H9 (cell line): Measurements from ENCODE around the gene CHST2. TPM values are rescaled to one million over a fixed set of nuclear protein-coding genes. Genes with fewer than 3 reads are reported as not detected.

ENCODE experiments used
- DNase-seq: peaks from one replicate; pipeline ENCODE4 v3.0.0-alpha.2; 2017
- H2AFZ ChIP-seq: one replicate; pipeline ENCODE4 v1.6.1; 2013; ENCODE audit warnings: mild to moderate bottlenecking, low read length, control low read depth, moderate library complexity
- H2AK5ac ChIP-seq: 2 replicates; pipeline ENCODE4 v1.6.1; 2013; ENCODE audit warnings: low read length, control low read depth, mixed read lengths; ENCODE audit not compliant: insufficient read length
- H2BK120ac ChIP-seq: one replicate; pipeline ENCODE4 v1.6.1; 2013; ENCODE audit warnings: low read depth, mild to moderate bottlenecking, low read length, control low read depth, inconsistent platforms; ENCODE audit not compliant: poor library complexity, severe bottlenecking
- H2BK12ac ChIP-seq: 2 replicates; pipeline ENCODE4 v1.6.1; 2013; ENCODE audit warnings: low read length, control low read depth, mixed read lengths, low read depth; ENCODE audit not compliant: insufficient read length
- H2BK15ac ChIP-seq: 2 replicates; pipeline ENCODE4 v1.6.1; 2013; ENCODE audit warnings: low read depth, low read length, control low read depth
- H2BK20ac ChIP-seq: one replicate; pipeline ENCODE4 v1.6.1; 2013; ENCODE audit warnings: low read depth, mild to moderate bottlenecking, low read length, control low read depth, inconsistent platforms; ENCODE audit not compliant: poor library complexity, severe bottlenecking
- H2BK5ac ChIP-seq: 2 replicates; pipeline ENCODE4 v1.6.1; 2013; ENCODE audit warnings: low read length, control low read depth, mixed read lengths; ENCODE audit not compliant: insufficient read length
- H3K14ac ChIP-seq: 2 replicates; pipeline ENCODE4 v1.6.1; 2013; ENCODE audit warnings: low read length, control low read depth; ENCODE audit not compliant: insufficient read depth
- H3K18ac ChIP-seq: 2 replicates; pipeline ENCODE4 v1.6.1; 2013; ENCODE audit warnings: low read depth, mild to moderate bottlenecking, mixed read lengths, low read length, control low read depth; ENCODE audit not compliant: insufficient read length
- H3K23ac ChIP-seq: 2 replicates; pipeline ENCODE4 v1.6.1; 2013; ENCODE audit warnings: low read length, control low read depth, mixed read lengths, low read depth; ENCODE audit not compliant: insufficient read length
- H3K23me2 ChIP-seq: 2 replicates; pipeline ENCODE4 v1.6.1; 2013; ENCODE audit warnings: low read depth, mild to moderate bottlenecking, mixed read lengths, low read length, control low read depth; ENCODE audit not compliant: insufficient read length, poor library complexity, severe bottlenecking
- H3K27ac ChIP-seq: 2 replicates; pipeline ENCODE4 v1.5.1; 2013; ENCODE audit warnings: low read length, control low read depth, mixed read lengths, low read depth; ENCODE audit not compliant: insufficient read length
- H3K27me3 ChIP-seq: 2 replicates; pipeline ENCODE4 v1.6.1; 2013; ENCODE audit warnings: low read length, control low read depth, inconsistent platforms; ENCODE audit not compliant: insufficient read depth
- H3K4ac ChIP-seq: 2 replicates; pipeline ENCODE4 v1.6.1; 2013; ENCODE audit warnings: low read depth, mild to moderate bottlenecking, control low read depth, inconsistent platforms, low read length, moderate library complexity
- H3K4me1 ChIP-seq: 2 replicates; pipeline ENCODE4 v1.6.1; 2013; ENCODE audit warnings: low read length, control low read depth, inconsistent platforms; ENCODE audit not compliant: insufficient read depth
- H3K4me2 ChIP-seq: 2 replicates; pipeline ENCODE4 v1.6.1; 2013; ENCODE audit warnings: low read length, control low read depth, mixed read lengths; ENCODE audit not compliant: insufficient read length, insufficient read depth
- H3K56ac ChIP-seq: 2 replicates; pipeline ENCODE4 v1.6.1; 2013; ENCODE audit warnings: low read depth, mild to moderate bottlenecking, mixed read lengths, low read length, control low read depth; ENCODE audit not compliant: insufficient read length
- H3K79me1 ChIP-seq: 2 replicates; pipeline ENCODE4 v1.6.1; 2013; ENCODE audit warnings: low read depth, mild to moderate bottlenecking, moderate library complexity, low read length, control low read depth, inconsistent platforms; ENCODE audit not compliant: insufficient read depth, poor library complexity, severe bottlenecking
- H3K79me2 ChIP-seq: 2 replicates; pipeline ENCODE4 v1.6.1; 2013; ENCODE audit warnings: low read length, control low read depth, inconsistent platforms; ENCODE audit not compliant: insufficient read depth
- H3K9ac ChIP-seq: 2 replicates; pipeline ENCODE4 v1.6.1; 2013; ENCODE audit warnings: low read length, control low read depth, mixed read lengths; ENCODE audit not compliant: insufficient read length; ENCODE audit errors: extremely low read depth
- H3K9me3 ChIP-seq: one replicate; pipeline ENCODE4 v1.6.1; 2013; ENCODE audit warnings: low read depth, low read length, inconsistent platforms; ENCODE audit not compliant: control insufficient read depth
- H3T11ph ChIP-seq: one replicate; pipeline ENCODE4 v1.6.1; 2013; ENCODE audit warnings: mild to moderate bottlenecking, low read length, control low read depth, inconsistent platforms
- H4K20me1 ChIP-seq: one replicate; pipeline ENCODE4 v1.6.1; 2013; ENCODE audit not compliant: control insufficient read depth, insufficient read length, insufficient read depth
- H4K5ac ChIP-seq: 2 replicates; pipeline ENCODE4 v1.6.1; 2013; ENCODE audit warnings: low read depth, mild to moderate bottlenecking, mixed read lengths, low read length, control low read depth; ENCODE audit not compliant: insufficient read length
- H4K8ac ChIP-seq: replicated peaks from 2 replicates; pipeline ENCODE4 v1.6.1; 2013; ENCODE audit warnings: low read length, control low read depth, mixed read lengths, low read depth; ENCODE audit not compliant: insufficient read length
- H4K91ac ChIP-seq: 2 replicates; pipeline ENCODE4 v1.6.1; 2013; ENCODE audit warnings: low read depth, mild to moderate bottlenecking, moderate library complexity, mixed read lengths, low read length, control low read depth; ENCODE audit not compliant: insufficient read length
- H3K27ac Mint-ChIP-seq, 3 experiments: 2 replicates in 2 of 3; 3 replicates in 1 of 3; pipeline ENCODE4 v1.8.0; 2020 to 2021; ENCODE audit warnings: mixed read lengths in 3 of 3, mild to moderate bottlenecking in 1 of 3, moderate library complexity in 1 of 3
- H3K27me3 Mint-ChIP-seq: 2 replicates; pipeline ENCODE4 v1.8.0; 2021; ENCODE audit warnings: low read depth, mild to moderate bottlenecking, moderate library complexity, mixed read lengths
- H3K36me3 Mint-ChIP-seq, 3 experiments: 2 replicates in 2 of 3; 3 replicates in 1 of 3; pipeline ENCODE4 v1.8.0; 2020 to 2021; ENCODE audit warnings: low read depth in 3 of 3, mixed read lengths in 3 of 3; ENCODE audit not compliant: insufficient read depth in 1 of 3
- H3K4me1 Mint-ChIP-seq, 2 experiments: 2 replicates each; pipeline ENCODE4 v1.8.0; 2020; ENCODE audit warnings: mixed read lengths in 2 of 2
- H3K4me3 Mint-ChIP-seq, 2 experiments: 2 replicates in 1 of 2; 3 replicates in 1 of 2; pipeline ENCODE4 v1.8.0; 2020 to 2021; ENCODE audit warnings: mild to moderate bottlenecking in 2 of 2, mixed read lengths in 2 of 2, moderate library complexity in 1 of 2
- H3K9me3 Mint-ChIP-seq, 2 experiments: 2 replicates in 1 of 2; 3 replicates in 1 of 2; pipeline ENCODE4 v1.8.0; 2020; ENCODE audit warnings: mild to moderate bottlenecking in 2 of 2, mixed read lengths in 2 of 2, moderate library complexity in 1 of 2
- CTCF ChIP-seq: fragments of 200-600 bp; sonication (generic); conservative IDR thresholded peaks from 3 replicates; pipeline ENCODE4 v1.8.0; 2021; ENCODE audit warnings: antibody characterized with exemption, mild to moderate bottlenecking
- whole genome bisulfite sequencing: extraction: QIAGEN DNeasy Blood & Tissue Kit; methylation state at CpG from one replicate; pipeline ENCODE4 v1.1.7; 2013; ENCODE audit warnings: missing lambda C conversion rate, low lambda C conversion rate, mixed read lengths; ENCODE audit not compliant: insufficient read length; ENCODE audit errors: extremely low coverage; 5-methylcytosine and 5-hydroxymethylcytosine counted together
- total RNA-seq: library from RNA; stranded (reverse); gene quantifications from 2 replicates; pipeline ENCODE4 v1.2.1, GENCODE V29; 2021

Gene CHST2
- total RNA-seq, 1 experiment from 2014 or later = 5.8 TPM

- Histone ChIP-seq H4K91ac (no peak overlapping the region), H3K4ac (no peak overlapping the region), H3K4me1 (no peaks in the 10 kb centered on the region), H3K14ac (no peak overlapping the region), H4K5ac (no peak overlapping the region), H3K79me1 (no peaks in the 10 kb centered on the region), H2AK5ac (no peak overlapping the region), H2BK5ac (no peak overlapping the region), H2BK15ac (no peak overlapping the region), H2BK120ac (no peak overlapping the region), H4K20me1 (no peaks in the 10 kb centered on the region), H3K23ac (no peak overlapping the region), H3K4me2 (no peak overlapping the region), H2BK12ac (no peak overlapping the region), H3T11ph (no peak overlapping the region), H3K9ac (no peak overlapping the region), H2AFZ (no peak overlapping the region), H3K23me2 (no peaks in the 10 kb centered on the region), H3K18ac (no peak overlapping the region), H3K27ac (no peak overlapping the region), H3K9me3 (no peaks in the 10 kb centered on the region), H2BK20ac (no peak overlapping the region), H3K79me2 (no peaks in the 10 kb centered on the region), H3K56ac (no peak overlapping the region), H3K27me3 (no peaks in the 10 kb centered on the region), H4K8ac (no peak overlapping the region)
- no CpG with 5 or more reads among the region's 2 CpGs for WGBS
- Mint-ChIP-seq H3K27ac (no peak overlapping the region; a peak in 1 of 7 replicates), H3K27me3 (no peaks in the 10 kb centered on the region; the same call in 1 of the 2 replicates), H3K9me3 (peaks cover 11 to 13% of the 10 kb centered on the region in 2 experiments), H3K36me3 (peaks cover 4 to 10% (median 7%) of the 10 kb centered on the region in 3 experiments; a peak in 5 of 7 replicates), H3K4me3 (no peak overlapping the region), H3K4me1 (no peaks in the 10 kb centered on the region)
- DNase-seq = no peak
- TF ChIP-seq CTCF = no peak
Measured at GRCh38 chr3:143172795-143173145, 53.2 kb downstream of the CHST2 start.
